Dedifferentiated amniotic fluid mesenchymal stem cell (primary cell): ENCODE results near the gene PTPRK.

Experiments used
- DNase-seq: peaks from one replicate; pipeline ENCODE4 v3.0.0-alpha.2; 2016; ENCODE audit errors: extremely low spot score

Gene PTPRK

GRCh38 chr6:128516514-128516898, 3.9 kb downstream of the PTPRK start:
- DNase-seq, result no peak

- DNase-seq, result no peak
Measured at GRCh38 chr6:128515550-128516513, 4.6 kb downstream of the PTPRK start.

- DNase-seq, result no peak
Measured at GRCh38 chr6:128513878-128514277, 6.5 kb downstream of the PTPRK start.

GRCh38 chr6:128512296-128512695, 8.1 kb downstream of the PTPRK start:
- DNase-seq, result no peak

GRCh38 chr6:128511506-128511905, 8.9 kb downstream of the PTPRK start:
- no peak for DNase-seq

GRCh38 chr6:128509709-128510108, 10.7 kb downstream of the PTPRK start:
- no peak for DNase-seq

GRCh38 chr6:128508588-128509296, 11.7 kb downstream of the PTPRK start:
- DNase-seq, result peak; percentile 73

- DNase-seq, result peak; percentile 50
Measured at GRCh38 chr6:128507337-128508310, 12.8 kb downstream of the PTPRK start.

- no peak for DNase-seq
Measured at GRCh38 chr6:128505603-128506002, 14.8 kb downstream of the PTPRK start.

GRCh38 chr6:128504003-128504654, 16.3 kb downstream of the PTPRK start:
- no peak for DNase-seq

GRCh38 chr6:128500749-128501600, 19.4 kb downstream of the PTPRK start:
- no peak for DNase-seq

- peak; percentile 28 for DNase-seq
Measured at GRCh38 chr6:128500014-128500413, 20.4 kb downstream of the PTPRK start.

- DNase-seq, result no peak
Measured at GRCh38 chr6:128499079-128499731, 21.2 kb downstream of the PTPRK start.

GRCh38 chr6:128498234-128498633, 22.2 kb downstream of the PTPRK start:
- no peak for DNase-seq

- no peak for DNase-seq
Measured at GRCh38 chr6:128495536-128496333, 24.7 kb downstream of the PTPRK start.

- no peak for DNase-seq
Measured at GRCh38 chr6:128494440-128494839, 26.0 kb downstream of the PTPRK start.

- DNase-seq, result no peak
Measured at GRCh38 chr6:128493877-128494276, 26.5 kb downstream of the PTPRK start.

GRCh38 chr6:128492386-128492785, 28.0 kb downstream of the PTPRK start:
- no peak for DNase-seq
